K562 (cell line): ENCODE data around the gene ZNF672. TPM values are rescaled to one million over a fixed set of nuclear protein-coding genes. Genes with fewer than 3 reads are reported as not detected.

Experiments
- EP300 ChIP-seq: IDR thresholded peaks from 2 replicates; pipeline ENCODE4 v1.6.1; 2012; ENCODE audit warnings: low read length, improper control_type of control experiment
- ESRRA ChIP-seq: fragments of 450-650 bp; IDR thresholded peaks from 2 replicates; pipeline ENCODE4 v1.6.1; 2014; ENCODE audit warnings: low read depth, mild to moderate bottlenecking, moderate library complexity, borderline replicate concordance
- FOXP1 ChIP-seq: sonication (generic); formaldehyde crosslinking; IDR thresholded peaks from 2 replicates; pipeline ENCODE4 v1.8.0; 2022; ENCODE audit warnings: mild to moderate bottlenecking, missing genetic modification reagents
- MEF2D ChIP-seq: conservative IDR thresholded peaks from 2 replicates; pipeline ENCODE4 v1.6.1; 2016; ENCODE audit warnings: low read depth, missing genetic modification characterization, missing compliant biosample characterization
- NCOA2 ChIP-seq, 2 experiments: fragments of 450-650 bp; IDR thresholded peaks; 2 replicates each; pipeline ENCODE4 v1.6.1; 2018; ENCODE audit warnings: mild to moderate bottlenecking in 2 of 2, moderate library complexity in 1 of 2; ENCODE audit not compliant: partially characterized antibody in 2 of 2
- STAT5A ChIP-seq: IDR thresholded peaks from 2 replicates; pipeline ENCODE4 v1.6.1; 2012; ENCODE audit warnings: low read length, inconsistent platforms, borderline replicate concordance
- polyA plus RNA-seq, 8 experiments: library from polyadenylated mRNA; depleted of rRNA in 4 of 8; stranded (reverse) in 5 of 8; unstranded in 3 of 8; fragments of >200 nt; fragmentation: Nextera tagmentation in 2 of 8; fragmentation: Illumina TruSeq in 1 of 8; extraction: Ambion mirVana in 2 of 8; extraction: Trizol in 1 of 8; gene quantifications; 2 replicates each; pipeline versions ENCODE4 v1.2.1 to v1.2.3, GENCODE V29; 2011 to 2014; ENCODE audit warnings: inconsistent platforms in 1 of 8, missing spikeins in 1 of 8
- total RNA-seq, 7 experiments: library from RNA; depleted of rRNA in 6 of 7; stranded (reverse); fragments of >200 nt in 6 of 7; fragmentation: Illumina TruSeq in 2 of 7; extraction: Trizol in 2 of 7; gene quantifications; 2 replicates each; pipeline versions ENCODE4 v1.2.1 to v1.2.3, GENCODE V29; 2011 to 2021; ENCODE audit warnings: low replicate concordance in 1 of 7
- TF ChIP-seq, protein P1 (sequence below), 2 experiments: fragments of 450-650 bp; IDR thresholded peaks; 2 replicates each; pipeline ENCODE4 v1.6.1; 2018; ENCODE audit warnings: mild to moderate bottlenecking in 2 of 2, low read depth in 1 of 2; ENCODE audit not compliant: partially characterized antibody in 2 of 2
- TF ChIP-seq, protein P2 (sequence below): IDR thresholded peaks from 3 replicates; pipeline ENCODE4 v1.6.1; 2011; ENCODE audit warnings: borderline replicate concordance, mild to moderate bottlenecking, moderate library complexity; ENCODE audit not compliant: insufficient read length; ENCODE audit errors: extremely low read depth
- TF ChIP-seq, protein P3 (sequence below): fragments of 450-650 bp; IDR thresholded peaks from 2 replicates; pipeline ENCODE4 v1.6.1; 2016; ENCODE audit warnings: antibody characterized with exemption

ZNF672 gene
- total and polyA plus RNA-seq, 9 of the 15 experiments (the other 6 are each of a cell fraction or from before 2014, with no cell fraction given) = 1.9 to 57.9 (median 24.1) TPM

DNA sequence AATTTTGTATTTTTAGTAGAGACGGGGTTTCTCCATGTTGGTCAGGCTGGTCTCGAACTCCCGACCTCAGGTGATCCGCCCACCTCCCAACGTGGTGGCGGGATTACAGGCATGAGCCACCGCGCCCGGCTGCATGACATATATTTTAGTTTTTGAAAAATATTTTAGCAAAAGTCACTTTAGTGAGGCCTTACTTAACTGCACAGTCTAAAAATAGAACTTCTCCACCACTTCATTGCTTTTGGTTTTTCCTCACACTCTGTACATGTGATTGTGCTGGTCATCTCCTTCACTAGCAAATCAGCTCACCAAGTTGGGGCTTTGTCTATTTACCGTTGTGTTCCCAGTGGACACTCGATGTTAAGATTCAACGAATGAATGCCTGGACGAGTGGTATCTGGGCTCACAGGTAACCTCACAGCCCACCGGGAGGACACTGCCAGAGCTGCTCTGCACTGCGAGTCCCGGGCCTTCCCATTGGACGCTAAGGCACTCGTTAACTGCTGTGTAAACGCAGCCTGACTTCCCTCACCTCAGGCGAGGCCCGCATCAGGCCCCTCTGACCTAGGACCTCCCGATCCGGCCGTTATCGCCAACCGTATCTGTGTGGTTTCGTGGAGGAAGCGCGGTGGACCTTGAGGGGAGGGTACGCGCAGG is 34.9 kb downstream of the ZNF672 start (continued):
- TF ChIP-seq, protein P1, sequence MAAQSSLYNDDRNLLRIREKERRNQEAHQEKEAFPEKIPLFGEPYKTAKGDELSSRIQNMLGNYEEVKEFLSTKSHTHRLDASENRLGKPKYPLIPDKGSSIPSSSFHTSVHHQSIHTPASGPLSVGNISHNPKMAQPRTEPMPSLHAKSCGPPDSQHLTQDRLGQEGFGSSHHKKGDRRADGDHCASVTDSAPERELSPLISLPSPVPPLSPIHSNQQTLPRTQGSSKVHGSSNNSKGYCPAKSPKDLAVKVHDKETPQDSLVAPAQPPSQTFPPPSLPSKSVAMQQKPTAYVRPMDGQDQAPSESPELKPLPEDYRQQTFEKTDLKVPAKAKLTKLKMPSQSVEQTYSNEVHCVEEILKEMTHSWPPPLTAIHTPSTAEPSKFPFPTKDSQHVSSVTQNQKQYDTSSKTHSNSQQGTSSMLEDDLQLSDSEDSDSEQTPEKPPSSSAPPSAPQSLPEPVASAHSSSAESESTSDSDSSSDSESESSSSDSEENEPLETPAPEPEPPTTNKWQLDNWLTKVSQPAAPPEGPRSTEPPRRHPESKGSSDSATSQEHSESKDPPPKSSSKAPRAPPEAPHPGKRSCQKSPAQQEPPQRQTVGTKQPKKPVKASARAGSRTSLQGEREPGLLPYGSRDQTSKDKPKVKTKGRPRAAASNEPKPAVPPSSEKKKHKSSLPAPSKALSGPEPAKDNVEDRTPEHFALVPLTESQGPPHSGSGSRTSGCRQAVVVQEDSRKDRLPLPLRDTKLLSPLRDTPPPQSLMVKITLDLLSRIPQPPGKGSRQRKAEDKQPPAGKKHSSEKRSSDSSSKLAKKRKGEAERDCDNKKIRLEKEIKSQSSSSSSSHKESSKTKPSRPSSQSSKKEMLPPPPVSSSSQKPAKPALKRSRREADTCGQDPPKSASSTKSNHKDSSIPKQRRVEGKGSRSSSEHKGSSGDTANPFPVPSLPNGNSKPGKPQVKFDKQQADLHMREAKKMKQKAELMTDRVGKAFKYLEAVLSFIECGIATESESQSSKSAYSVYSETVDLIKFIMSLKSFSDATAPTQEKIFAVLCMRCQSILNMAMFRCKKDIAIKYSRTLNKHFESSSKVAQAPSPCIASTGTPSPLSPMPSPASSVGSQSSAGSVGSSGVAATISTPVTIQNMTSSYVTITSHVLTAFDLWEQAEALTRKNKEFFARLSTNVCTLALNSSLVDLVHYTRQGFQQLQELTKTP (IDR thresholded peaks at IDR 0.05; ENCODE audit: low read depth in 1 of 2, partially characterized antibody in 2 of 2) = peak in 1 of 2 experiments; percentile 44
- TF ChIP-seq NCOA2 (IDR thresholded peaks at IDR 0.05; ENCODE audit: partially characterized antibody in 2 of 2) = no peak
- TF ChIP-seq ESRRA = peak; percentile 50; the same call in 1 of the 2 replicates
- TF ChIP-seq, protein P2, sequence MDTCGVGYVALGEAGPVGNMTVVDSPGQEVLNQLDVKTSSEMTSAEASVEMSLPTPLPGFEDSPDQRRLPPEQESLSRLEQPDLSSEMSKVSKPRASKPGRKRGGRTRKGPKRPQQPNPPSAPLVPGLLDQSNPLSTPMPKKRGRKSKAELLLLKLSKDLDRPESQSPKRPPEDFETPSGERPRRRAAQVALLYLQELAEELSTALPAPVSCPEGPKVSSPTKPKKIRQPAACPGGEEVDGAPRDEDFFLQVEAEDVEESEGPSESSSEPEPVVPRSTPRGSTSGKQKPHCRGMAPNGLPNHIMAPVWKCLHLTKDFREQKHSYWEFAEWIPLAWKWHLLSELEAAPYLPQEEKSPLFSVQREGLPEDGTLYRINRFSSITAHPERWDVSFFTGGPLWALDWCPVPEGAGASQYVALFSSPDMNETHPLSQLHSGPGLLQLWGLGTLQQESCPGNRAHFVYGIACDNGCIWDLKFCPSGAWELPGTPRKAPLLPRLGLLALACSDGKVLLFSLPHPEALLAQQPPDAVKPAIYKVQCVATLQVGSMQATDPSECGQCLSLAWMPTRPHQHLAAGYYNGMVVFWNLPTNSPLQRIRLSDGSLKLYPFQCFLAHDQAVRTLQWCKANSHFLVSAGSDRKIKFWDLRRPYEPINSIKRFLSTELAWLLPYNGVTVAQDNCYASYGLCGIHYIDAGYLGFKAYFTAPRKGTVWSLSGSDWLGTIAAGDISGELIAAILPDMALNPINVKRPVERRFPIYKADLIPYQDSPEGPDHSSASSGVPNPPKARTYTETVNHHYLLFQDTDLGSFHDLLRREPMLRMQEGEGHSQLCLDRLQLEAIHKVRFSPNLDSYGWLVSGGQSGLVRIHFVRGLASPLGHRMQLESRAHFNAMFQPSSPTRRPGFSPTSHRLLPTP = peak; percentile 36
- peak; percentile 34; the same call in 1 of the 2 replicates for TF ChIP-seq EP300
- no peak; the same call in 1 of the 2 replicates for TF ChIP-seq STAT5A
- peak; percentile 88 for TF ChIP-seq MEF2D (tag)
- peak; percentile 88 for TF ChIP-seq FOXP1
- TF ChIP-seq, protein P3, sequence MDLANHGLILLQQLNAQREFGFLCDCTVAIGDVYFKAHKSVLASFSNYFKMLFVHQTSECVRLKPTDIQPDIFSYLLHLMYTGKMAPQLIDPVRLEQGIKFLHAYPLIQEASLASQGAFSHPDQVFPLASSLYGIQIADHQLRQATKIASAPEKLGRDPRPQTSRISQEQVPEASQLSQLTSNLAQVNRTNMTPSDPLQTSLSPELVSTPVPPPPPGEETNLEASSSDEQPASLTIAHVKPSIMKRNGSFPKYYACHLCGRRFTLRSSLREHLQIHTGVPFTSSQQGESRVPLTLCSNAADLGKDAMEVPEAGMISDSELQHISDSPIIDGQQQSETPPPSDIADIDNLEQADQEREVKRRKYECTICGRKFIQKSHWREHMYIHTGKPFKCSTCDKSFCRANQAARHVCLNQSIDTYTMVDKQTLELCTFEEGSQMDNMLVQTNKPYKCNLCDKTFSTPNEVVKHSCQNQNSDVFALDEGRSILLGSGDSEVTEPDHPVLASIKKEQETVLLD = 0 out of 2 replicates have a peak, but pooled peaks have one; percentile 15
